HepG2 (cell line): Measurements from ENCODE around the gene NCOR2. TPM values are rescaled to one million over a fixed set of nuclear protein-coding genes. Genes with fewer than 3 reads are reported as not detected.

Experiments
- AKAP8 ChIP-seq: sonication (generic); formaldehyde crosslinking; IDR thresholded peaks from 2 replicates; pipeline ENCODE4 v1.5.1; 2020; ENCODE audit warnings: mild to moderate bottlenecking, missing genetic modification reagents
- FOXC1 ChIP-seq: sonication (generic); formaldehyde crosslinking; IDR thresholded peaks from 2 replicates; pipeline ENCODE4 v1.8.0; 2022; ENCODE audit warnings: mild to moderate bottlenecking, missing genetic modification reagents, borderline replicate concordance
- KLF16 ChIP-seq, 2 experiments: sonication (generic) in 1 of 2; formaldehyde crosslinking in 1 of 2; IDR thresholded peaks; 2 replicates each; pipeline versions ENCODE4 v1.6.1 to v1.8.0; 2016 to 2023; ENCODE audit warnings: missing genetic modification reagents in 2 of 2, missing compliant biosample characterization in 1 of 2
- MLXIP ChIP-seq: sonication (generic); formaldehyde crosslinking; IDR thresholded peaks from 2 replicates; pipeline ENCODE4 v1.9.0; 2021; ENCODE audit warnings: missing genetic modification reagents, borderline replicate concordance
- TAF1 ChIP-seq: sonication (generic); formaldehyde crosslinking; IDR thresholded peaks from 2 replicates; pipeline ENCODE4 v1.4.0; 2020; ENCODE audit warnings: missing genetic modification reagents
- ZFY ChIP-seq: sonication (generic); formaldehyde crosslinking; IDR thresholded peaks from 2 replicates; pipeline ENCODE4 v1.4.0; 2020; ENCODE audit warnings: missing genetic modification reagents
- ZNF335 ChIP-seq: sonication (generic); formaldehyde crosslinking; IDR thresholded peaks from 2 replicates; pipeline ENCODE4 v1.4.0; 2020; ENCODE audit warnings: missing genetic modification reagents
- ZNF576 ChIP-seq: sonication (generic); formaldehyde crosslinking; IDR thresholded peaks from 2 replicates; pipeline ENCODE4 v1.4.0; 2020; ENCODE audit warnings: mild to moderate bottlenecking, missing genetic modification reagents
- polyA plus RNA-seq, 8 experiments: library from polyadenylated mRNA; depleted of rRNA in 3 of 8; stranded (reverse) in 7 of 8; unstranded in 1 of 8; fragments of >200 nt; fragmentation: Illumina TruSeq in 4 of 8; extraction: Trizol in 4 of 8; gene quantifications; 2 replicates each; pipeline versions ENCODE4 v1.2.1 to v1.2.3, GENCODE V29; 2011 to 2016; ENCODE audit warnings: low read depth in 4 of 8, missing spikeins in 1 of 8, mixed read lengths in 1 of 8; ENCODE audit not compliant: insufficient read depth in 1 of 8
- total RNA-seq, 5 experiments: library from RNA; depleted of rRNA; stranded (reverse); fragments of >200 nt; fragmentation: Illumina TruSeq; extraction: Trizol; gene quantifications; 2 replicates each; pipeline ENCODE4 v1.2.3, GENCODE V29; 2016; ENCODE audit warnings: low read depth in 1 of 5
- TF ChIP-seq, protein P1 (sequence below): IDR thresholded peaks from 2 replicates; pipeline ENCODE4 v1.6.1; 2018; ENCODE audit warnings: missing genetic modification reagents, mild to moderate bottlenecking, missing compliant biosample characterization
- TF ChIP-seq, protein P2 (sequence below): sonication (generic); formaldehyde crosslinking; IDR thresholded peaks from 2 replicates; pipeline ENCODE4 v1.4.0; 2020; ENCODE audit warnings: mild to moderate bottlenecking, missing genetic modification reagents

NCOR2 gene
- total and polyA plus RNA-seq, 2 of the 13 experiments (the other 11 are each of a cell fraction or from before 2014, with no cell fraction given), result 4.5 to 5.7 TPM

DNA sequence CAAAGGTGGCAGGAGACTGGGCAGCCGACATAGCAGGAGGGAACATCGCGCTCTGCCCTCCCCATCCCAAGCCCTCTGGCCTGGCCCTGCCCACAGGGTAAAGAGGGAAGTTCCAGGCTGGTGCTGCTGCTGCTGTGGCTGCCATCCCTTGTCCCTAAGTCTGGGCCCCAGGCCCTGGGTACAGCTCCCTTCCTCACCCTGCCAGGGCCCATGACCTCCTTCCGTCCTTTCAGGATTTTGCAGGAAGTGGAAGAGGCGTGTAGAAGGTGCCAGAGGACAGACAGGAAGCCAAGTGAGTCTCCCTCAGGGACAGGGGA is 14.7 kb upstream of the NCOR2 start (continued):
- TF ChIP-seq, protein P1, sequence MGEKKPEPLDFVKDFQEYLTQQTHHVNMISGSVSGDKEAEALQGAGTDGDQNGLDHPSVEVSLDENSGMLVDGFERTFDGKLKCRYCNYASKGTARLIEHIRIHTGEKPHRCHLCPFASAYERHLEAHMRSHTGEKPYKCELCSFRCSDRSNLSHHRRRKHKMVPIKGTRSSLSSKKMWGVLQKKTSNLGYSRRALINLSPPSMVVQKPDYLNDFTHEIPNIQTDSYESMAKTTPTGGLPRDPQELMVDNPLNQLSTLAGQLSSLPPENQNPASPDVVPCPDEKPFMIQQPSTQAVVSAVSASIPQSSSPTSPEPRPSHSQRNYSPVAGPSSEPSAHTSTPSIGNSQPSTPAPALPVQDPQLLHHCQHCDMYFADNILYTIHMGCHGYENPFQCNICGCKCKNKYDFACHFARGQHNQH (CRISPR knock-in tag), result no peak
- TF ChIP-seq ZNF335 (CRISPR knock-in tag) (no peak), ZNF576 (no peak), TAF1 (no peak), KLF16 (CRISPR knock-in tag; IDR thresholded peaks at IDR 0.05) (no peak), MLXIP (CRISPR knock-in tag) (no peak), AKAP8 (no peak), ZFY (CRISPR knock-in tag) (no peak), FOXC1 (CRISPR knock-in tag) (no peak)
- TF ChIP-seq, protein P2, sequence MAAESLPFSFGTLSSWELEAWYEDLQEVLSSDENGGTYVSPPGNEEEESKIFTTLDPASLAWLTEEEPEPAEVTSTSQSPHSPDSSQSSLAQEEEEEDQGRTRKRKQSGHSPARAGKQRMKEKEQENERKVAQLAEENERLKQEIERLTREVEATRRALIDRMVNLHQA (CRISPR knock-in tag), result no peak
